HG02884 (cell line): Measurements from ENCODE around the gene SELENOF.

Experiments
- ATAC-seq: cut with Tn5 transposase; IDR thresholded peaks from one replicate; pipeline ENCODE4 v1.9.1; 2021; ENCODE audit warnings: mild to moderate bottlenecking, moderate library complexity; ENCODE audit not compliant: unreplicated experiment

SELENOF gene

GRCh38 chr1:86860424-86860823, 53.5 kb downstream of the SELENOF start:
- ATAC-seq: no peak

GRCh38 chr1:86860020-86860419, 53.9 kb downstream of the SELENOF start:
- ATAC-seq: no peak

GRCh38 chr1:86858524-86859261, 55.2 kb downstream of the SELENOF start:
- no peak for ATAC-seq

GRCh38 chr1:86856196-86856595, 57.7 kb downstream of the SELENOF start:
- ATAC-seq: no peak

- no peak for ATAC-seq
Measured at GRCh38 chr1:86854352-86854751, 59.6 kb downstream of the SELENOF start.

GRCh38 chr1:86852782-86853408, 61.0 kb downstream of the SELENOF start:
- ATAC-seq: no peak

GRCh38 chr1:86852289-86852688, 61.6 kb downstream of the SELENOF start:
- no peak for ATAC-seq

GRCh38 chr1:86849756-86850155, 64.2 kb downstream of the SELENOF start:
- ATAC-seq: no peak

- ATAC-seq: no peak
Measured at GRCh38 chr1:86848654-86849053, 65.3 kb downstream of the SELENOF start.

- no peak for ATAC-seq
Measured at GRCh38 chr1:86846164-86846647, 67.7 kb downstream of the SELENOF start.

GRCh38 chr1:86845514-86845913, 68.4 kb downstream of the SELENOF start:
- no peak for ATAC-seq

GRCh38 chr1:86841116-86841515, 72.8 kb downstream of the SELENOF start:
- no peak for ATAC-seq

GRCh38 chr1:86833461-86834215, 80.3 kb downstream of the SELENOF start:
- peak; percentile 90 for ATAC-seq

GRCh38 chr1:86832433-86832832, 81.5 kb downstream of the SELENOF start:
- ATAC-seq: no peak

GRCh38 chr1:86829321-86829720, 84.6 kb downstream of the SELENOF start:
- no peak for ATAC-seq

- ATAC-seq: no peak
Measured at GRCh38 chr1:86828024-86828423, 85.9 kb downstream of the SELENOF start.

GRCh38 chr1:86826856-86827255, 87.1 kb downstream of the SELENOF start:
- ATAC-seq: no peak

- no peak for ATAC-seq
Measured at GRCh38 chr1:86825319-86825718, 88.6 kb downstream of the SELENOF start.

- no peak for ATAC-seq
Measured at GRCh38 chr1:86823821-86824500, 90.0 kb downstream of the SELENOF start.

GRCh38 chr1:86823386-86823785, 90.5 kb downstream of the SELENOF start:
- ATAC-seq: no peak

- ATAC-seq: no peak
Measured at GRCh38 chr1:86822459-86822858, 91.5 kb downstream of the SELENOF start.
